ENCODE measurements around the gene JAG1.

GRCh38 chr20:10665791-10666190 lies 8.0 kb downstream of the JAG1 start:
- TF ChIP-seq CTCF (IDR thresholded peaks at IDR 0.05; ENCODE audit: poor library complexity, severe bottlenecking) (no peak), TAF1 (IDR thresholded peaks at IDR 0.05; ENCODE audit: low read depth) (no peak), EZH2 (IDR thresholded peaks at IDR 0.05; ENCODE audit: borderline replicate concordance, insufficient read depth, low read length, poor library complexity, severe bottlenecking) (no peak), POLR2AphosphoS5 (IDR thresholded peaks at IDR 0.05) (no peak), REST (IDR thresholded peaks at IDR 0.05; ENCODE audit: borderline replicate concordance) (no peak), SMC3 (conservative IDR thresholded peaks at IDR 0.05; ENCODE audit: poor library complexity) (no peak), RAD21 (conservative IDR thresholded peaks at IDR 0.05) (no peak), MXI1 (conservative IDR thresholded peaks at IDR 0.05; ENCODE audit: poor library complexity, severe bottlenecking) (no peak), EP300 (conservative IDR thresholded peaks at IDR 0.05; ENCODE audit: poor library complexity, severe bottlenecking) (no peak)

Measured in neural cell (in vitro differentiated cells).